HepG2 (cell line): Measurements from ENCODE around the gene NDFIP2. TPM values are rescaled to one million over a fixed set of nuclear protein-coding genes. Genes with fewer than 3 reads are reported as not detected.

ENCODE experiments used
- ATAC-seq: fragments of 200-7000 bp; cut with Tn5 transposase; 3 replicates; pipeline ENCODE4 v1.9.1; 2020; ENCODE audit warnings: mild to moderate bottlenecking, moderate library complexity
- BruUV-seq: library from RNA; stranded (reverse); fragments of 400-500 nt; replicated peaks from 2 replicates; lab custom pipeline; 2021; lab: Mats Ljungman, UMichigan
- CTCF ChIA-PET: fragments of 300-600 bp; formaldehyde crosslinking; extraction: SDS; loops from one replicate; lab custom pipeline; 2021; ENCODE audit warnings: low total read pairs, inconsistent platforms, low intra/inter-chr PET ratio; lab: Yijun Ruan, JAX
- POLR2A ChIA-PET: fragments of 350-600 bp; sonication (Branson Sonifier 250); formaldehyde crosslinking; loops from one replicate; lab custom pipeline; 2020; ENCODE audit warnings: antibody characterized with exemption, inconsistent platforms; lab: Yijun Ruan, JAX
- DNase-seq: peaks from one replicate; pipeline ENCODE4 v3.0.0-alpha.2; 2015; ENCODE audit warnings: low spot score
- FAIRE-seq: peaks from 3 replicates; lab custom pipeline; 2011; peaks lifted over from hg19 to GRCh38; lab: Jason Lieb, UNC
- H2AFZ ChIP-seq: one replicate; pipeline ENCODE4 v1.6.1; 2011; ENCODE audit warnings: low read length, inconsistent platforms
- H3K27ac ChIP-seq: fragments of 300-600 bp; 3 replicates; pipeline ENCODE4 v1.8.0; 2011; ENCODE audit warnings: mixed run types, mild to moderate bottlenecking, mixed read lengths, low read length, inconsistent platforms; ENCODE audit not compliant: insufficient read depth; ENCODE audit errors: extremely low read length
- H3K27me3 ChIP-seq, 2 experiments: fragments of 200-600 bp in 1 of 2; 2 replicates in 1 of 2; 3 replicates in 1 of 2; pipeline versions ENCODE4 v1.6.0 to v1.8.0; 2011; ENCODE audit warnings: low read length in 2 of 2, mild to moderate bottlenecking in 2 of 2, moderate library complexity in 2 of 2, inconsistent platforms in 1 of 2; ENCODE audit not compliant: insufficient read depth in 2 of 2, control insufficient read depth in 1 of 2
- H3K36me3 ChIP-seq, 2 experiments: fragments of 200-600 bp in 1 of 2; replicated peaks in 1 of 2; 2 replicates in 1 of 2; 3 replicates in 1 of 2; pipeline versions ENCODE4 v1.5.1 to v1.8.0; 2011; ENCODE audit warnings: low read length in 2 of 2, inconsistent platforms in 1 of 2; ENCODE audit not compliant: insufficient read depth in 2 of 2, control insufficient read depth in 1 of 2
- H3K4me1 ChIP-seq: 2 replicates; pipeline ENCODE4 v1.5.1; 2012; ENCODE audit warnings: low read length, inconsistent platforms; ENCODE audit not compliant: insufficient read depth
- H3K4me2 ChIP-seq: 2 replicates; pipeline ENCODE4 v1.6.0; 2011; ENCODE audit warnings: low read depth, low read length, inconsistent platforms
- H3K4me3 ChIP-seq, 3 experiments: fragments of 200-600 bp in 1 of 3; sonication (generic), shearing (Covaris generic) in 1 of 3; replicated peaks in 1 of 3; 2 replicates each; pipeline ENCODE4 v1.5.1; 2011 to 2016; ENCODE audit warnings: low read length in 3 of 3, inconsistent platforms in 2 of 3, low read depth in 2 of 3, mild to moderate bottlenecking in 2 of 3, control low read depth in 1 of 3, mixed read lengths in 1 of 3; ENCODE audit not compliant: insufficient read depth in 1 of 3
- H3K79me2 ChIP-seq: one replicate; pipeline ENCODE4 v1.6.1; 2011; ENCODE audit warnings: low read length, inconsistent platforms; ENCODE audit not compliant: insufficient read depth
- H3K9ac ChIP-seq: 2 replicates; pipeline ENCODE4 v1.6.0; 2011; ENCODE audit warnings: mild to moderate bottlenecking, low read depth, low read length, inconsistent platforms; ENCODE audit not compliant: insufficient read depth
- H3K9me3 ChIP-seq: 2 replicates; pipeline ENCODE4 v1.5.1; 2012; ENCODE audit warnings: mild to moderate bottlenecking, low read length
- H4K20me1 ChIP-seq: 2 replicates; pipeline ENCODE4 v1.6.0; 2011; ENCODE audit warnings: inconsistent platforms, mild to moderate bottlenecking, low read length, moderate library complexity; ENCODE audit not compliant: insufficient read depth
- AHR ChIP-seq: IDR thresholded peaks from 2 replicates; pipeline ENCODE4 v1.6.1; 2018; ENCODE audit warnings: missing genetic modification reagents, missing compliant biosample characterization
- ATF7 ChIP-seq, 2 experiments: fragments of 450-650 bp in 1 of 2; sonication (generic) in 1 of 2; formaldehyde crosslinking in 1 of 2; IDR thresholded peaks; 2 replicates each; pipeline versions ENCODE4 v1.4.0 to v1.6.1; 2016 to 2020; ENCODE audit warnings: antibody characterized with exemption in 1 of 2, mild to moderate bottlenecking in 1 of 2, missing genetic modification reagents in 1 of 2
- CCDC6 ChIP-seq: sonication (generic); formaldehyde crosslinking; IDR thresholded peaks from 2 replicates; pipeline ENCODE4 v1.8.1; 2022; ENCODE audit warnings: mild to moderate bottlenecking, missing genetic modification reagents, moderate library complexity
- HDAC1 ChIP-seq: sonication (generic); formaldehyde crosslinking; IDR thresholded peaks from 2 replicates; pipeline ENCODE4 v1.5.1; 2020; ENCODE audit warnings: mild to moderate bottlenecking, missing genetic modification reagents
- HNF1B ChIP-seq: sonication (generic); formaldehyde crosslinking; IDR thresholded peaks from 2 replicates; pipeline ENCODE4 v1.5.1; 2020; ENCODE audit warnings: mild to moderate bottlenecking, moderate library complexity, missing genetic modification reagents
- MEIS1 ChIP-seq: sonication (generic); formaldehyde crosslinking; IDR thresholded peaks from 2 replicates; pipeline ENCODE4 v1.9.0; 2021; ENCODE audit warnings: mild to moderate bottlenecking, missing genetic modification reagents, moderate library complexity, borderline replicate concordance
- PRDM10 ChIP-seq: sonication (generic); formaldehyde crosslinking; IDR thresholded peaks from 2 replicates; pipeline ENCODE4 v1.4.0; 2020; ENCODE audit warnings: low read depth, missing genetic modification reagents
- TBL1XR1 ChIP-seq: fragments of 150-350 bp; IDR thresholded peaks from 2 replicates; pipeline ENCODE4 v1.6.1; 2014; ENCODE audit warnings: borderline replicate concordance, low read length; ENCODE audit not compliant: partially characterized antibody
- ZNF232 ChIP-seq: sonication (generic); formaldehyde crosslinking; IDR thresholded peaks from 2 replicates; pipeline ENCODE4 v1.4.0; 2020; ENCODE audit warnings: missing genetic modification reagents, borderline replicate concordance
- ZNF280D ChIP-seq: sonication (generic); formaldehyde crosslinking; IDR thresholded peaks from 2 replicates; pipeline ENCODE4 v1.5.1; 2020; ENCODE audit warnings: mild to moderate bottlenecking, missing genetic modification reagents
- ZNF460 ChIP-seq: sonication (generic); formaldehyde crosslinking; IDR thresholded peaks from 2 replicates; pipeline ENCODE4 v1.5.1; 2020; ENCODE audit warnings: missing genetic modification reagents, mild to moderate bottlenecking, borderline replicate concordance
- ZNF563 ChIP-seq: sonication (generic); formaldehyde crosslinking; IDR thresholded peaks from 2 replicates; pipeline ENCODE4 v1.8.0; 2022; ENCODE audit warnings: mild to moderate bottlenecking, moderate library complexity, missing genetic modification reagents
- ZNF710 ChIP-seq: sonication (generic); formaldehyde crosslinking; IDR thresholded peaks from 2 replicates; pipeline ENCODE4 v1.5.0; 2020; ENCODE audit warnings: mild to moderate bottlenecking, missing genetic modification reagents, borderline replicate concordance
- ZNF878 ChIP-seq: sonication (generic); formaldehyde crosslinking; IDR thresholded peaks from 2 replicates; pipeline ENCODE4 v1.8.1; 2023; ENCODE audit warnings: mild to moderate bottlenecking, missing genetic modification reagents, moderate library complexity
- WGBS: methylation state at CpG from one replicate; pipeline ENCODE4 v1.1.6; 2017; ENCODE audit warnings: low lambda C conversion rate; 5-methylcytosine and 5-hydroxymethylcytosine counted together
- in situ Hi-C: cut with HindIII; loops from 2 replicates; pipeline ENCODE4 v1.10.0; 2017; ENCODE audit warnings: low pct_unique_long_range_greater_than_20kb; ENCODE audit not compliant: extremely low pct_ligation_motif_present
- intact Hi-C: fragments of 100-400 bp; cut with micrococcal nuclease; formaldehyde crosslinking; loops from one replicate; pipeline ENCODE4 v1.10.0; 2022; ENCODE audit not compliant: unreplicated experiment
- polyA plus RNA-seq, 8 experiments: library from polyadenylated mRNA; depleted of rRNA in 3 of 8; stranded (reverse) in 7 of 8; unstranded in 1 of 8; fragments of >200 nt; fragmentation: Illumina TruSeq in 4 of 8; extraction: Trizol in 4 of 8; gene quantifications; 2 replicates each; pipeline versions ENCODE4 v1.2.1 to v1.2.3, GENCODE V29; 2011 to 2016; ENCODE audit warnings: low read depth in 4 of 8, missing spikeins in 1 of 8, mixed read lengths in 1 of 8; ENCODE audit not compliant: insufficient read depth in 1 of 8
- total RNA-seq, 5 experiments: library from RNA; depleted of rRNA; stranded (reverse); fragments of >200 nt; fragmentation: Illumina TruSeq; extraction: Trizol; gene quantifications; 2 replicates each; pipeline ENCODE4 v1.2.3, GENCODE V29; 2016; ENCODE audit warnings: low read depth in 1 of 5

The NDFIP2 gene
- total and polyA plus RNA-seq, 2 of the 13 experiments (the other 11 are each of a cell fraction or from before 2014, with no cell fraction given): 23.2 to 32.0 TPM

- no peak for ATAC-seq
- H3K79me2 ChIP-seq: no peaks in the 10 kb centered on the region
- no peaks in the 10 kb centered on the region for H4K20me1 ChIP-seq
- no TSS peak for BruUV-seq
- no peak overlapping the region for H2AFZ ChIP-seq
- WGBS: 0% methylated on average over 1 of the region's 1 CpG
- TF ChIP-seq ZNF710: no peak
- no peak for TF ChIP-seq ZNF563 (CRISPR knock-in tag)
- no peak for TF ChIP-seq TBL1XR1
- no peak for TF ChIP-seq ATF7 (IDR thresholded peaks at IDR 0.05)
- no peak for TF ChIP-seq ATF7 (CRISPR knock-in tag; IDR thresholded peaks at IDR 0.05)
- TF ChIP-seq ZNF878 (CRISPR knock-in tag): no peak
- no peak for TF ChIP-seq HDAC1 (CRISPR knock-in tag)
- TF ChIP-seq ZNF460 (CRISPR knock-in tag): no peak
- TF ChIP-seq CCDC6 (CRISPR knock-in tag): no peak
- no peak for TF ChIP-seq MEIS1
- no peak for TF ChIP-seq AHR
- TF ChIP-seq PRDM10 (CRISPR knock-in tag): no peak
- no peak for TF ChIP-seq HNF1B
- TF ChIP-seq ZNF280D (CRISPR knock-in tag): no peak
- no peak for TF ChIP-seq ZNF232 (CRISPR knock-in tag)
- H3K4me3 ChIP-seq: no peak overlapping the region
- FAIRE-seq: no peak
- no peaks in the 10 kb centered on the region for H3K4me1 ChIP-seq
- no peaks in the 10 kb centered on the region for H3K36me3 ChIP-seq
- ChIA-PET CTCF (no interaction called here), POLR2A (no interaction called here)
- intact Hi-C loops (no loop called here), in situ Hi-C loops (no loop called here)
- no peak for DNase-seq
- no peak overlapping the region for H3K9ac ChIP-seq
- no peak overlapping the region for H3K4me2 ChIP-seq
- no peaks in the 10 kb centered on the region; a peak in 1 of 5 replicates for H3K27me3 ChIP-seq
- H3K9me3 ChIP-seq: no peaks in the 10 kb centered on the region
- no peak overlapping the region for H3K27ac ChIP-seq
Observed at GRCh38 chr13:79457390-79457789, 23.6 kb upstream of the NDFIP2 start.
